Fibroblast of lung (primary cell): Measurements from ENCODE around the gene ETS1.

ENCODE experiments used
- EZH2 ChIP-seq: IDR thresholded peaks from 2 replicates; pipeline ENCODE4 v1.5.1; 2012; ENCODE audit warnings: low read length, control low read depth, mild to moderate bottlenecking; ENCODE audit errors: missing control alignments
- TF ChIP-seq, protein P1 (sequence below), 2 donors: IDR thresholded peaks in 1 of 2; conservative IDR thresholded peaks in 1 of 2; 1 replicate in 1 of 2; 2 replicates in 1 of 2; pipeline ENCODE4 v1.5.1; 2011 to 2012; ENCODE audit warnings: low read length in 2 of 2, control low read depth in 1 of 2, inconsistent platforms in 1 of 2, low read depth in 1 of 2, mild to moderate bottlenecking in 1 of 2

GRCh38 chr11:128483211-128483788 is 104.1 kb downstream of the ETS1 start:
- TF ChIP-seq, protein P1, sequence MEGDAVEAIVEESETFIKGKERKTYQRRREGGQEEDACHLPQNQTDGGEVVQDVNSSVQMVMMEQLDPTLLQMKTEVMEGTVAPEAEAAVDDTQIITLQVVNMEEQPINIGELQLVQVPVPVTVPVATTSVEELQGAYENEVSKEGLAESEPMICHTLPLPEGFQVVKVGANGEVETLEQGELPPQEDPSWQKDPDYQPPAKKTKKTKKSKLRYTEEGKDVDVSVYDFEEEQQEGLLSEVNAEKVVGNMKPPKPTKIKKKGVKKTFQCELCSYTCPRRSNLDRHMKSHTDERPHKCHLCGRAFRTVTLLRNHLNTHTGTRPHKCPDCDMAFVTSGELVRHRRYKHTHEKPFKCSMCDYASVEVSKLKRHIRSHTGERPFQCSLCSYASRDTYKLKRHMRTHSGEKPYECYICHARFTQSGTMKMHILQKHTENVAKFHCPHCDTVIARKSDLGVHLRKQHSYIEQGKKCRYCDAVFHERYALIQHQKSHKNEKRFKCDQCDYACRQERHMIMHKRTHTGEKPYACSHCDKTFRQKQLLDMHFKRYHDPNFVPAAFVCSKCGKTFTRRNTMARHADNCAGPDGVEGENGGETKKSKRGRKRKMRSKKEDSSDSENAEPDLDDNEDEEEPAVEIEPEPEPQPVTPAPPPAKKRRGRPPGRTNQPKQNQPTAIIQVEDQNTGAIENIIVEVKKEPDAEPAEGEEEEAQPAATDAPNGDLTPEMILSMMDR (conservative IDR thresholded peaks at IDR 0.05 in 1 of 2, IDR thresholded peaks at IDR 0.05 in 1 of 2; ENCODE audit: low read depth in 1 of 2, low read length in 2 of 2) = no peak
- no peak for TF ChIP-seq EZH2
